DMS153 (cell line): ENCODE results near the gene GJD3.
"Not testable (repeated sequence)": the region's sequence is repeated elsewhere in the genome, so short reads cannot be mapped to it uniquely, and the experiment has no call there.

Experiments used
- DNase-seq: peaks from one replicate; lab custom pipeline; 2025; lab: John Stamatoyannopoulos, UW

The GJD3 gene, protein sequence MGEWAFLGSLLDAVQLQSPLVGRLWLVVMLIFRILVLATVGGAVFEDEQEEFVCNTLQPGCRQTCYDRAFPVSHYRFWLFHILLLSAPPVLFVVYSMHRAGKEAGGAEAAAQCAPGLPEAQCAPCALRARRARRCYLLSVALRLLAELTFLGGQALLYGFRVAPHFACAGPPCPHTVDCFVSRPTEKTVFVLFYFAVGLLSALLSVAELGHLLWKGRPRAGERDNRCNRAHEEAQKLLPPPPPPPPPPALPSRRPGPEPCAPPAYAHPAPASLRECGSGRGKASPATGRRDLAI

DNA sequence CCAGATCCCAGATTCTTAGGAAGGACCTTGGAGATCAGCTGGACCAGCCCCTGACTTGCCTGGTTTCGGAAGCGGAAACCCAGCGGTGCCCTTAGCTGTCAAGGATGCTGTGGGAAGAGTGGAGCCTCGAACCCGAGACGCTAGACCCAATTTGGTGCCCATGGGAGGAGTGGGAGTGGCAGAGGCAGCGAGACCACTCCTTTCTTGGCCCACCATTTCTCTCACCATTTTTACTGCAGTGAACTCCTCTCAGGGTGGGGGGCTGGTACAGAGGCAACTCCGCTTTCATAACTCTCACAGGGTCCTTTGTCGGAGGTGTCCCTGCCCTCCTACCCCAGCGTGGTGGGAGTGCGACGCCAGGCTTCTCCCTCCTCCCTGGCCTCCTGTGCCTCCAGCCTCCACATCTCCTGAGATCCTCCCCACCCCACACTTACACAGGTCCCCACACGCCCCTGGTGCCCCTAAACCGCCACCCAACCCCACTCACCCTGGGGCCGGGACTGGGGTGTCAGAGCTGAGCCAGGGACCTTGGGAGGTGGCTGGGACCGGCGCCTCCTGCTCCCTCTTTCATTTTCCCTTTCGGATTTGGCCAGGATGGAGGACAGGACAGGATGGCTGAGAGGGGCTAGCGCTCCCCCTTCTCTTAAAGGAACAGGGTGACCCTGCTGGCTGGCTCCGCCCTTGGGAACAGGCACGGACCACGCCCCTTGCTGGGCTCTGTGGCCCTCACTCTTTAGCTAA is at the start of gene GJD3:
Gene GJD3 (minus strand): TSS at position 617 of the 741 bp plus-strand sequence. CDS start 922 bp downstream, outside the sequence.
- DNase-seq: no peak

DNA sequence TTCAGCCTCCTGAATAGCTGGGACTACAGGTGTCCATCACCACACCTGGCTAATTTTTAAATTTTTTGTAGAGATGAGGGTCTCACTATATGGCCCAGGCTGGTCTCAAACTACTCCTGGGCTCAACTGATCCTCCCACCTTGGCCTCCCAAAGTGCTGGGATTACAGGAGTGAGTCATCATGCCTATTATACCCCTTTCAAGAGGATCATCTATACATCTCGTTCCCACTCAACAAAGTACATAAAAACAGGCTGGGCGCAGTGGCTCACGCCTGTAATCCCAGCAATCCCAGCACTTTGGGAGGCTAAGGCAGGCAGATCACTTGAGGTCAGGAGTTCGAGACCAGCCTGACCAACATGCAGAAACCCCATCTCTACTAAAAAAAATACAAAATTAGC is 49.8 kb upstream of the GJD3 start:
- not testable (repeated sequence) for DNase-seq

DNA sequence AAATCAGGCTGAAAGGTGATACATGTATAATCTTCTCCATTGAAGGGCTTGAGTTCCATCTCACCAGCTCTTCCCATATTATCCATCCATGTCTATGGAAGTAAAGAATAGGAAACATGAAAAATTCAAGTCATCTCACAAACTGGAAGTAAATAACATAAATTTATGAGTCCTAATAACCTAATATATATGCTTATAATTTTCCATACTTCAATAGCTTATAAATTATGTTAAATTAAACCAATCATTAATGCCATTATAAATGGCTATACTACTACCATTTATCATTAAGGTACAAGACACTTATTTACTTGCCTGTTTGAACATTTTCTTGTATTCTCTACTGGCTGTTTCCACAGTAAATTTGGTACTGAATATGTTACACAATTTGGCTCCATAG is 48.3 kb upstream of the GJD3 start:
- DNase-seq: no peak

DNA sequence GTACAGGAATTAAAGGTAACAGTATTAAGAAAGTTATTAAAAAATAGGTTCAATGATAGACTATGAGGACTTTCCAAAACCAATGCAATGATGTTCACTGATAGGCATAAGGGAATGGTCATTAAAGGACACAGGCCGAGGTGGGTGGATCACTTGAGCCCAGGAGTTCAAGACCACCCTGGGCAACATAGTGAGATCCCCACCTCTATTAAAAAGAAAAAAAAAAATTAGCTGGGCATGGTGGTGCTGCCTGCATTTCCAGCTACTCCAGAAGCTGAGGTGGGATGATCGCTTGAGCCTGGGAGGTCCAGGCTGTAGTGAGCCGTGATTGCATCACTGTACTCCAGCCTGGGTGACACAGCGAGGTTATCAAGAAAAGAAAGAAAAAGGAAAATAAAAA is 47.3 kb upstream of the GJD3 start:
- no peak for DNase-seq

DNA sequence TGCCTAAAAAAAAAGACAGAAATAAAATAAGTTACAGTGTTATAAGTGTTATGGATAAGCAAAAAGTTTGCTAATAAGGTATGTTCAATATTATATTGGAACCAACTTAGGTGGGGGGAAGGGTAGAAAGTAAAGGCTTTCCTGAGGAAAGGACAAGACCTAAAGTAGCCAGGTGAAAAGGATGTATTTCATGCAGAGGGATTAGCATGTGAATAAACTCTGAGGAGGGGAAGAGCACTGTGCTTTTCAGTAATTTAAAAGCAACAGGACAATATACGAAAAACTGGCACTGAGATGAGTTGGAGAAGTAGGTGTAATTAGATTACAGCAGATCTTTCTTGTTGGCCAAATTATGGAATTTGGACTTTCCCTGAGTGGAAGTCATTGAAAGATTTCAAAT is 45.5 kb upstream of the GJD3 start:
- no peak for DNase-seq

DNA sequence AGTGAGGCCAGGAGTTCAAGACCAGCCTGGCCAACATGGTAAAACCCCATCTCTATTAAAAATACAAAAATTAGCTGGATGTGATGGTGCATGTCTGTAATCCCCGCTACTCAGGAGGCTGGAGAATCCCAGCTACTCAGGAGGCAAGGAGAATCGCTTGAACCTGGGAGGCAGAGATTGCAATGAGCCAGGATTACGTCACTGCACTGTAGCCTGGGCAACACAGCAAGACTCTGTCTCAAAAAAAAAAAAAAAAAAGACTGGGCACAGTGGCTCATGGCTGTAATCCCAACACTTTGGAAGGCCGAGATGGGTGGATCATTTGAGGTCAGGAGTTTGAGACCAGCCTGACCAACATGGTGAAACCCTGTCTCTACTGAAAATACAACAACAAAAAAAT is 45.0 kb upstream of the GJD3 start:
- DNase-seq: not testable (repeated sequence)

DNA sequence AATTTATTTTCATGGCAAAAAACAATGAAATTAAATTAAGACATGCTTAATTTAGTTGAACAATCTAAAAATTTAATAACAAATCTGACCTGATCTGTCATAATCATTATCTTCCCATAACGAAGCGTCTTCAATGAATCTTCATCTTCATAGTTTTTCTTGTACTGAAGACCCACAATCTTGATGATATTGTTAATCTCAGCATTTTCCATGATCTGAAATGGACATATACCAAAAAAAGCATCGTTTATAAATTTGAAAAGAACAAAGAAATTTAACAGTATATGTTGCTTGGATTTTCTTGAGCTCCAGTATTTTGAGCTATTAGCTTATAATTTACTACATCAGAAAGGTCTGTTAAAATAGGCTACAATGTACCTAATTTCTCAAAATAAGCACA is 42.9 kb upstream of the GJD3 start:
- DNase-seq: no peak

DNA sequence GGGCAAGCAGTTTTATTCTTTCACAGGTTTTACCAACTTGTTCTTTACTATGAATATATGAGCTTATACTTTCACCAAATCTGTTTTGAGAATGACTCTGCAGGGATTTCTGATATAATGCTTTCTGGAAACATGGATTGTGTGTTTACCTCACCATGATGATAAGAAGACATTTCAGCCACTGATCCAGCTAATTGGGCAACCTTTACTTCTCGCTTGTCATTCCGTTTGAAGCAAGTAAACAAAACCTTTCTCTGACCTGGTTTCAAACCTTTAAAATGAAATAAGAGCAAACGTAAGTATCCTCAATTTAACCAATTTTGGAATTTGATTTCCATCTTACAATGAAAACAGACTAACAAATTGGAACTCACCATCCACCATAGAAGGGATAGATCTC is 39.5 kb upstream of the GJD3 start:
- DNase-seq: no peak

DNA sequence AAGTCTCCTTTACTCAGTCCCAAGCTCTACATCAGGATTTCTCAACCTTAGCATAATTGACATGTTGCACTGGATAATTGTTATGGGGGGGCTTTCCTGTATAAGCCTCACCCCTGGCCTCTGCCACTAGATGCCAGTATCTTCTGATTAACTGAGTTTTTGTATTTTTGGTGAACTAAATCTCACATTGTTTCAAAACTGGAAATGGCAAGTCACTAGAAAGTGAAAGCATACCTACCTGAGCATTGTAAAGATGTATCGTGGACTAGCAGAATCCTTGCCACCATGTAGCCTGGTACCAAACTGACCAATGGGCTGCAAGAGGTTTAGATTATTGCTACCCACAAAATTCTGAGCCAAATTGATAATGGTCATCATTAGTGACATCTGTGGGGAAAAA is 38.1 kb upstream of the GJD3 start:
- no peak for DNase-seq

DNA sequence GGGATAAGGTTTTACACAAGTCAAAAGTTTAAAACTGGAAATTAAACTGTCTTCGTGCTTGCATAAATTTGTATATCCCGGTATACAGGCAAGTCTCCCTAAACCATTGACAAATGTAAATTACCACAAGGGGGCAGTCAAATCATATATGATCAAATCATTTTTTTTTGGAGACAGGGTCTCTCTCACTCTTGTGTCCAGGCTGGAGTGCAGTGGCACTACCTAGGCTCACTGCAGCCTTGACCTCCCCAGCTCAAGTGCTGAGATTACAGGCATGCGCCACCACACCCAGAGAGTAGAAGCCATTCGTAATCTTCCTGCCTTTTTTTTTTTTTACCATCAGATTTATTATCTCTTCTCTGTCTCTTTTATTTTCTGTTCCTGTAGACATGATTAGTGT is 34.6 kb upstream of the GJD3 start:
- peak; percentile 10 for DNase-seq

DNA sequence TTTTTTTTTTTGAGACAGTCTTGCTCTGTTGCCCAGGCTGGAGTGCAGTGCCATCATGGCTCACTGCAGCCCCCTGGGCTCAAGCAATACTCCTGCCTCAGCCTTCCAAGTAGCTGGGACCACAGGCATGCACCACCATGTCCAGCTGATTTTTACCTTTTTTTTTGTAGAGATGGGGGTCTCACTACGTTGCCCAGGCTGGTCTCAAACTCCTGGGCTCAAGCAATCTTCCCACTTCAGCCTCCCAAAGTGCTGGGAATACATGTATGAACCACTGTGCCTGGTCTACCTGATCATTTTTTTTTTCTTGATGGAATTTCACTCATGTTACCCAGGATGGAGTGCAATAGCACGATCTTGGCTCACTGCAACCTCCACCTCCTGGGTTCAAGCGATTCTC is 22.0 kb upstream of the GJD3 start:
- not testable (repeated sequence) for DNase-seq

DNA sequence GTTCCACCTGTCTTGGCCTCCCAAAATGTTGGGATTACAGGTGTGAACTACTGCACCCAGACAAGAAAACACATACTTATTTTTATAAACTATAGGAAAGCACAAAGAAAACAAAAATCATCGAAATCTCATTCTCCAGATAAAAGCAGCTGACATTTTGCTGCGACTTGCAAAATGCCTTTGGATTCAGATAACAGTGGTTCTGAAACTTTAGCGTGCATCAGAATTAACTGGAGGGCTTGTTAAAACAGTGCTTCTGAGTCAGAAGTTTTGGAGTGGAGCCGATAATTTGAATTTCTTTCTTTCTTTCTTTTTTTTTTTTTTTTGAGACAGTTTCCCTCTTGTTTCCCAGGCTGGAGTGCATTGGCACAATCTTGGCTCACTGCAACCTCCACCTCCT is 17.7 kb upstream of the GJD3 start:
- no peak for DNase-seq

DNA sequence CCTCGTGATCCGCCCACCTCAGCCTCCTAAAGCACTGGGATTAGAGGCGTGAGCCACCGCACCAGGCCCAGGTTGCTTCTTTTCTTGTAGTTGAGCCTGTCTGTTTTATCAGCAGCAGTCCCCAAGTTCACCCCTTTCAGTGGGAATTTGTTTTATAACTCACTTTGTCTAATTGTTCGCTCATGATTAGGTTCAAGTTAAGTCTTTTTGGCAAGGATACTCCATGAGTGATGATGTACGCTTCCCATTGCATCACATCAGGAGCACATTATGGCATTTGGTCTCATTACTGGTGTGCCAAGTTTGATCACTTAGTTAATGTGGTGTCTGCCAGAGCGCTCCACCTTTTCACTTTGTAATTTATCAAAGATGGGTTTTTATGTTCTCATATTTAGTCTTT is 14.4 kb upstream of the GJD3 start:
- DNase-seq: no peak

DNA sequence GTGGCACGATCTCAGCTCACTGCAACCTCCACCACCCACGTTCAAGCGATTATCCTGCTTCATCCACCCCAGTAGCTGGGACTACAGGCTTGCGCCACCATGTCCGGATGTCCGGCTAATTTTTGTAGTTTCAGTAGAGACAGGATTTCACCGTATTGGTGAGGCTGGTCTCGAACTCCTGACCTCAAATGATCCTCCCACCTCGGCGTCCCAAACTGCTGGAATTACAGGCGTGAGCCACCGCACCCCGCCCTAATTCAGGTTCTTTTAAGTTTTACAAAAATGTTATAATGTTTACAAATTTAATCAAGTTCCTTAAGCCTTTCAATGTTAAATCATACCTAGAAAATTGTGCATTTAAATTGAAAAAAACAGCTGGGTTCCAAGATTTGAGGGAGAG is 13.3 kb upstream of the GJD3 start:
- DNase-seq: no peak

DNA sequence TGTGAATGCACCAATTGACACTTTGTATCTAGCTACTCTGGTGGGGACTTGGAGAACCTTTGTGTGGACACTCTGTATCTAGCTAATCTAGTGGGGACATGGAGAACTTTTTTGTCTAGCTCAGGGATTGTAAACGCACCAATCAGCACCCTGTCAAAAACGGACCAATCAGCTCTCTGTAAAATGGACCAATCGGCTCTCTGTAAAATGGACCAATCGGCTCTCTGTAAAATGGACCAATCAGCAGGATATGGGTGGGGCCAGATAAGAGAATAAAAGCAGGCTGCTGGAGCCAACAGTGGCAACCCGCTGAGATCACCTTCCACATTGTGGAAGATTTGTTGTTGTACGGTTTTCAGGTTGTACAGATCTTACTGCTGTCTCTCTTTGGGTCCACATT is 12.0 kb upstream of the GJD3 start:
- not testable (repeated sequence) for DNase-seq

DNA sequence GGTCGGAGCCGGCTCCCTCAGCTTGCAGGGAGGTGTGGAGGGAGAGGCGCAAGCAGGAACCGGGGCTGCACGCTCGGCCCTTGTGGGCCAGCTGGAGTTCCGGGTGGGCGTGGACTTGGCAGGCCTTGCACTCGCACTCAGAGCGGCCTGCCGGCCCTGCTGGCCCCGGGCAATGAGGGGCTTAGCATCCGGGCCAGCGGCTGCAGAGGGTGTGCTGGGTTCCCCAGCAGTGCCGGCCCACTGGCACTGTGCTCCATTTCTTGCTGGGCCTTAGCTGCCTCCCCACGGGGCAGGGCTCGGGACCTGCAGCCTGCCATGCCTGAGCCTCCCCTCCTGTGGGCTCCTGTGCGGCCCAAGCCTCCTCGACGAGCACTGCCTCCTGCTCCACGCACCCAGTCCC is 11.2 kb upstream of the GJD3 start:
- not testable (repeated sequence) for DNase-seq

DNA sequence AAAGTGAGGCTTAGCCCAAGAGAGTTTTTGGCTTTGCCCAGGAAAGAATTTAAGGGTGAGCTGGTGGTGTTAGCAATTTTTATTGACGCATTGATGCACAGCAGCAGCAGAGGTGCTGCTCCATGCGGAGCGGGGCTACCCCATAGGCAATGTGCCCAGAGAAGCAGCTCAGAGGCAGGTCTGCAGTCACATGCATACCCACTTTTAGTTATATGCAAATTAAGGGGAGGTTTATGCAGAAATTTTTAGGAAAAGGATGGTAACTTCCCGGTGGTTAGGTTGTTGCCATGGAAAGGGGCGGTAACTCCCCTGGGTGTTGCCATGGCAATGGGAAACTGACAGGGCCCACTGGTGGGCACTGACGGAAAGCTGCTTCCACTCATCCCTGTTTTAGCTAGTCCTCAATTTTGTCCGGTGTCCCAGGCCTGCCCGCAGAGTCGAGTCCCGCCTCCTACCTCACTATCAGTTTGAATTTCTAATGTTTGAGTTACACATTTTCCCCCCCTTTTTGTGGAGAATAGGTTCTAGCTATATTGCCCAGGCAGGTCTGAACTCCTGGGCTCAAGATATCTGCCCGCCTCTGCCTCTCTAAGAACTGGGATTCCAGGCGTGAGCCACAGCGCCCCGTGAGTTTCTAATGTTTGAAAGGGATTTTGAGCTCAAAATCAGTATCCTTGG is 10.4 kb upstream of the GJD3 start:
- DNase-seq: no peak

DNA sequence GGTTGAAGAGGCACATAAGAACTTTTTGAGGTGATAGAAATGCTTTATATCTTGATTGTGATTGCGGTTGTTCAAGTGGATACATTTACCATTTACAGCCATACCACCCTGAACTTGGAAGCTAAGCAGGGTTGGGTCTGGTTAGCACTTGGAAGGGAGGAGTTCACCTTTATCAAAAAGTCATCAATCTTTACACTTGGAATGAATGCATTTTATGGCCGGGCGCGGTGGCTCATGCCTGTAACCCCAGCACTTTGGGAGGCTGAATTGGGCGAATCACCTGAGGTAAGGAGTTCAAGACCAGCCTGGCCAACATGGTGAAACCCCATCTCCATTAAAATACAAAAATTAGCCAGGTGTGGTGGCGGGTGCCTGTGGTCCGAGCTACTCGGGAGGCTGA is 9.5 kb upstream of the GJD3 start:
- no peak for DNase-seq

DNA sequence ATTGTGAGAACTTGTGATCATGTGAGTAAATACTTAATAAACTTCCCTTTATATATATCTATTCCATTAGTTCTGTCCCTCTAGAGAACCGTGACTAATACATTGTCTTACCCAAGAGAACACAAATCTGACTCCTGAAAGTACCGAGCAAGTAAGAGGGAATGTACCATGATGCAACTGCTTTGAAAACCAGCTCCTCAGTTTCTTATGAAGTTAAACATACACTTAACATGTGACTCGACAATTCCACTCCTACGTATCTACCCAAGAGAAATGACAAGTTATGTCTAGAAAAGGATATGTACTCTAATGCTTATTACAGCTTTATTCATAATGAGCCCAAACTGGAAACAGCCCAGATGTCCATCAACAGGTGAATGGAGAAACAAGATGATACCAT is 8.8 kb upstream of the GJD3 start:
- DNase-seq: no peak

DNA sequence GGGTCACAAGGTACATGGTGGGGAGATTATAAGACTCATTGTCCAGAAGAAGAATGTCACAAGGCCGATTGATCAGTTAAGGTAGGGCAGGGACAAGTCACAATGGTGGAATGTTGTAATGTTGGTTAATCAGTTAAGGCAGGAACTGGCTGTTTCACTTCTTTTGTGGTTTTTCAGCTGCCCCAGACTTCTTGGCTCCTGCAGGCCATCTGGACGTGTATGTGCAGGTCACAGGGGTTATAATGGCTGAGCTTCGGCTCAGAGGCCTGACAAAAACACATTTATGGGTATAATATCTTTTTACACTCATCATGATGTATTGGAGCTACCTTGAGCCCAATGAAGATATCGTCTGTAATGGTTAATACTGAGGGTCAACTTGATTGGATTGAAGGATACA is 8.1 kb upstream of the GJD3 start:
- not testable (repeated sequence) for DNase-seq

DNA sequence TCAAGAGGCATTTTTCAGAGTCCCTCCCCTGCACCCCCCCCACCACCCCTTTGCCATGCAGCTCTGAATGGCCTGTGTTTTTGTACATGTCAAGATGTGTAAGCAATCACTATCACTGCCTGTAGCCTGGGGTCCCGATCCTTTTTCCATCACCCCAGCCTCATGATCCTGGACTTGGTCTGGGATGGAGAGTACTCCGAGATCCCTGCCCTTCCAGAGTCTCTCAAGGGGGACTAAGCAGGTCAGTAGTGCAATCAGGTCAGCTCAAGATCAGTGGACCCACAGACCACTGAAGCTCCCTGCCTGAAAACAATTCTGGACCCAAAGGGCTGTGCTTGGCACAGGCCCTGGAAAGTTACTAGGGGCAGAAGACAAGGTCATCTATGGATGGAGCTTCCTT is 7.5 kb upstream of the GJD3 start:
- DNase-seq: no peak

DNA sequence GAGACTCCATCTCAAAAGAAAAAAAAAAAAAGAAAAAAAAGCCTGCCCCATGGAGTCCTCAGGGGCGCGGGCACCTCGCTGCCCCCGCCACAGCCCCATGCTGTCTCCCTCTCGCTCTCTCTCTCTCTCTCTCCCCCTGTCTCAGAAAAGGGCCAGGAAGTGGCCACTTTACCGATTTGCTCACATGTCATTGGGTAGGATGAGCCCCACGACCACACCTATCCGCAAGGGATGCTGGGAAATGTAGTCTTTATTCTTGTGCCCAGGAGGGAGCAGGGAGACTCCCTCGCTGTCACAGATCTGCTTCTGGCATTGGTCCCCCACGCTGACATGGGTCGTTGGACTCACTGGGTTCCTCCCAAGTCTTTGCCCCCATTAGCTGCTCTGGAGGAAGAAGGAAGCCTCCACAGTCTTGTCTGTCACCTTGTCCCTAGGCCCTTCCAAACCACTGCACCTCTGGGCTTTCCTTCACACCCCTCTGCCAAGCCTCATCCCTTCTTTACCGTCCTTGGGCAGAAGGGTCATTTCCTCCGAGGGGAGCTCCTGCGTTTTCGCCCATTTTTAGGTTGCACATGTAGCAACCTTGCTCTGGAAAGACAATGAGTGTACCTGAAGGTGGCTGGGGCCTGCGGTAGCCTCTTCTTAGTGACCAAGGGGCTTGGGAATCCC is 6.9 kb upstream of the GJD3 start:
- DNase-seq: no peak

DNA sequence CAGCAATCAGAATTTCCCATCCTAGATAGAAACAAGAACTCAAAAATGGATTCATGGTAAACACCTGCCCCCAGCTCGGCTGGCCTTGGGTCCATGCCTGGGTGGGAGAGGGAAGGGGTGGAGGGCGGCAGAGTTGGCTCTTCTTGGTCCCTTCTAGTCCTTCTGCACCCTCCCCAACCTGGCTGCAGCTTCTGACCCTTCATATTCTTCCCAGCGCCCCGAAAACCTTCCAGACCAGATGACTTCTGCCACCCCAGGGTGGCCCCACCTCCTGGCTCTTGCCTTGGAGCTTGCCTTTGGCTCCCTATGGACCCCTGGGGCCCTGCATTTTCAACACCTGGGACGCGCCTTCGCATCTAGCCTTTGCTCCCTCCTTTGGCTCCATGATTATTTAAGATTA is 5.4 kb upstream of the GJD3 start:
- DNase-seq: no peak
